HG03439 (cell line): ENCODE measurements around the gene EVL.
"Not testable (repeated sequence)": the region's sequence is repeated elsewhere in the genome, so short reads cannot be mapped to it uniquely, and the experiment has no call there.

Source experiments
- ATAC-seq: cut with Tn5 transposase; IDR thresholded peaks from one replicate; pipeline ENCODE4 v1.9.1; 2021; ENCODE audit warnings: mild to moderate bottlenecking, moderate library complexity; ENCODE audit not compliant: unreplicated experiment

Gene EVL

GRCh38 chr14:100144645-100144995 lies 79.4 kb downstream of the EVL start:
- no peak for ATAC-seq

GRCh38 chr14:100144996-100145646 lies 79.9 kb downstream of the EVL start:
- no peak for ATAC-seq

GRCh38 chr14:100145682-100146464 lies 80.7 kb downstream of the EVL start:
- no peak for ATAC-seq

- no peak for ATAC-seq
These were observed 81.4 kb downstream of the EVL start for GRCh38 chr14:100146531-100147091.

GRCh38 chr14:100147181-100147631 lies 82.0 kb downstream of the EVL start:
- no peak for ATAC-seq

GRCh38 chr14:100147691-100148464 lies 82.7 kb downstream of the EVL start:
- ATAC-seq = no peak

GRCh38 chr14:100148837-100149731 lies 83.9 kb downstream of the EVL start:
- ATAC-seq = no peak

GRCh38 chr14:100149851-100150611 lies 84.8 kb downstream of the EVL start:
- no peak for ATAC-seq

GRCh38 chr14:100150932-100151587 lies 85.8 kb downstream of the EVL start:
- no peak for ATAC-seq

- no peak for ATAC-seq
These were observed 86.9 kb downstream of the EVL start for GRCh38 chr14:100152091-100152490.

GRCh38 chr14:100153560-100153959 lies 88.3 kb downstream of the EVL start:
- no peak for ATAC-seq

- no peak for ATAC-seq
These were observed 89.9 kb downstream of the EVL start for GRCh38 chr14:100155049-100155621.

- no peak for ATAC-seq
These were observed 90.8 kb downstream of the EVL start for GRCh38 chr14:100155756-100156616.

GRCh38 chr14:100156776-100157175 lies 91.6 kb downstream of the EVL start:
- no peak for ATAC-seq

- ATAC-seq = not testable (repeated sequence)
These were observed 92.5 kb downstream of the EVL start for GRCh38 chr14:100157548-100158232.

GRCh38 chr14:100158566-100159093 lies 93.4 kb downstream of the EVL start:
- ATAC-seq = no peak
